WERI-Rb-1 (cell line): ENCODE results near the gene SLC5A6.

Experiments
- DNase-seq: peaks from one replicate; pipeline ENCODE4 v3.0.0-alpha.2; 2020
- H3K27ac ChIP-seq: fragments of 250-450 bp; sonication (Bioruptor Pico); 2 replicates; pipeline ENCODE4 v1.5.1; 2020; ENCODE audit warnings: mild to moderate bottlenecking, moderate library complexity
- H3K27me3 ChIP-seq: fragments of 250-450 bp; sonication (Bioruptor Pico); 2 replicates; pipeline ENCODE4 v1.5.1; 2021; ENCODE audit warnings: mild to moderate bottlenecking, low read depth, moderate library complexity; ENCODE audit not compliant: insufficient read depth, severe bottlenecking
- H3K36me3 ChIP-seq: fragments of 250-450 bp; sonication (Bioruptor Pico); 2 replicates; pipeline ENCODE4 v1.5.1; 2020; ENCODE audit warnings: mild to moderate bottlenecking, moderate library complexity
- H3K4me3 ChIP-seq: 2 replicates; pipeline ENCODE4 v1.5.1; 2011; ENCODE audit warnings: low read depth, mild to moderate bottlenecking, control low read depth, low read length
- H3K9me3 ChIP-seq: fragments of 250-450 bp; sonication (Bioruptor Pico); 2 replicates; pipeline ENCODE4 v1.5.1; 2021; ENCODE audit warnings: mild to moderate bottlenecking, moderate library complexity; ENCODE audit not compliant: severe bottlenecking
- CTCF ChIP-seq: IDR thresholded peaks from 2 replicates; pipeline ENCODE4 v1.5.1; 2011; ENCODE audit warnings: low read depth, mild to moderate bottlenecking, control low read depth, inconsistent platforms, low read length

The SLC5A6 gene

GRCh38 chr2:27160191-27160590 lies 51.9 kb downstream of the SLC5A6 start:
- DNase-seq: no peak
- TF ChIP-seq CTCF: no peak
- no peak overlapping the region for H3K27ac ChIP-seq
- peaks cover 2% of the 10 kb centered on the region for H3K9me3 ChIP-seq
- no peak overlapping the region for H3K4me3 ChIP-seq
- H3K36me3 ChIP-seq: no peaks in the 10 kb centered on the region
- no peaks in the 10 kb centered on the region for H3K27me3 ChIP-seq

GRCh38 chr2:27159271-27159670 lies 52.8 kb downstream of the SLC5A6 start:
- H3K36me3 ChIP-seq: no peaks in the 10 kb centered on the region
- no peaks in the 10 kb centered on the region for H3K9me3 ChIP-seq
- TF ChIP-seq CTCF: no peak
- no peak overlapping the region for H3K4me3 ChIP-seq
- no peaks in the 10 kb centered on the region for H3K27me3 ChIP-seq
- H3K27ac ChIP-seq: no peak overlapping the region
- no peak for DNase-seq

GRCh38 chr2:27158468-27158867 lies 53.6 kb downstream of the SLC5A6 start:
- H3K9me3 ChIP-seq: no peaks in the 10 kb centered on the region
- DNase-seq: no peak
- no peak overlapping the region for H3K27ac ChIP-seq
- no peaks in the 10 kb centered on the region for H3K36me3 ChIP-seq
- H3K27me3 ChIP-seq: no peaks in the 10 kb centered on the region
- TF ChIP-seq CTCF: no peak
- no peak overlapping the region for H3K4me3 ChIP-seq

GRCh38 chr2:27155069-27155520 lies 57.0 kb downstream of the SLC5A6 start:
- no peak for DNase-seq
- H3K9me3 ChIP-seq: no peaks in the 10 kb centered on the region
- TF ChIP-seq CTCF: no peak
- H3K27me3 ChIP-seq: no peaks in the 10 kb centered on the region
- no peaks in the 10 kb centered on the region for H3K36me3 ChIP-seq
- H3K27ac ChIP-seq: no peak overlapping the region
- H3K4me3 ChIP-seq: no peak overlapping the region

GRCh38 chr2:27154488-27154887 lies 57.6 kb downstream of the SLC5A6 start:
- H3K36me3 ChIP-seq: no peaks in the 10 kb centered on the region
- no peak overlapping the region for H3K4me3 ChIP-seq
- no peak for DNase-seq
- no peak for TF ChIP-seq CTCF
- H3K9me3 ChIP-seq: no peaks in the 10 kb centered on the region
- H3K27ac ChIP-seq: no peak overlapping the region
- H3K27me3 ChIP-seq: no peaks in the 10 kb centered on the region

- no peaks in the 10 kb centered on the region for H3K36me3 ChIP-seq
These were observed 59.1 kb downstream of the SLC5A6 start for GRCh38 chr2:27152796-27153464.

More at GRCh38 chr2:27152796-27153464, 59.1 kb downstream of the SLC5A6 start:
- Histone ChIP-seq H3K9me3 (no peaks in the 10 kb centered on the region), H3K27ac (no peak overlapping the region), H3K4me3 (no peak overlapping the region), H3K27me3 (no peaks in the 10 kb centered on the region)
- no peak for TF ChIP-seq CTCF
- no peak for DNase-seq
